ENCODE results near the gene TMEM181. TPM values are rescaled to one million over a fixed set of nuclear protein-coding genes. Genes with fewer than 3 reads are reported as not detected.

The TMEM181 gene
- total RNA-seq, 1 donor from 2014 or later, result 31.0 TPM

DNA sequence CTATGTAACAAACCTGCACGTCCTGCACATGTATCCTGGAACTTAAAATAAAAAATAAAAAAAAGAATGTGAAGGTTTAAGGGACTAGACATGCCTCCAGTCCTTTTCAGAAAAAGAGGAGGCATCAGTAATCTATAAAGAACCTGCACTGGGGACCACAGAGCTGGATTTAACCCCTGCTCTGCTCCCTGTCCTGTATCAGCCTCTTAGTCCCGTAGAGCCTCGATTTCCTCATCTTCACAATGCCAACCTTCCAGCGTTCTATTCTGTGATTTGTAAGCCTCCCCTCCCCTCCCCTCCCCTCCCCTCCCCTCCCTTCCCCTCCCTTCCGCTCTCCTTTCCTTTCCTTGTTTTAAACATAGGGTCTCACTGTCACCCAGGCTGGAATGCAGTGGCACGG is 31.1 kb upstream of the TMEM181 start:
- DNase-seq (ENCODE audit: low read depth) (no peak), FAIRE-seq (no peak)
- Mint-ChIP-seq H3K27me3 (ENCODE audit: low read depth, unreplicated experiment) (peaks cover 30% of the 10 kb centered on the region), H3K4me1 (ENCODE audit: low read depth, unreplicated experiment) (no peaks in the 10 kb centered on the region), H3K27ac (ENCODE audit: unreplicated experiment) (no peak overlapping the region), H3K4me3 (ENCODE audit: unreplicated experiment) (no peak overlapping the region), H3K36me3 (ENCODE audit: low read depth, unreplicated experiment) (peaks cover 10% of the 10 kb centered on the region), H3K9me3 (ENCODE audit: unreplicated experiment) (peaks cover 32% of the 10 kb centered on the region)
- no peak overlapping the region for H3K4me2 ChIP-seq (ENCODE audit: low read length)
- H4K20me1 ChIP-seq (ENCODE audit: insufficient read depth, low read length), result no peaks in the 10 kb centered on the region
- H3K27me3 ChIP-seq (ENCODE audit: insufficient read depth, low read length), result no peaks in the 10 kb centered on the region
- H3K4me1 ChIP-seq (ENCODE audit: insufficient read depth, low read length), result no peaks in the 10 kb centered on the region
- H2AFZ ChIP-seq (ENCODE audit: low read depth, low read length), result no peak overlapping the region
- H3K79me2 ChIP-seq (ENCODE audit: insufficient read depth, low read length), result no peaks in the 10 kb centered on the region
- TF ChIP-seq EZH2 (IDR thresholded peaks at IDR 0.05; ENCODE audit: insufficient read depth, low read length), result no peak
- TF ChIP-seq, protein P1, sequence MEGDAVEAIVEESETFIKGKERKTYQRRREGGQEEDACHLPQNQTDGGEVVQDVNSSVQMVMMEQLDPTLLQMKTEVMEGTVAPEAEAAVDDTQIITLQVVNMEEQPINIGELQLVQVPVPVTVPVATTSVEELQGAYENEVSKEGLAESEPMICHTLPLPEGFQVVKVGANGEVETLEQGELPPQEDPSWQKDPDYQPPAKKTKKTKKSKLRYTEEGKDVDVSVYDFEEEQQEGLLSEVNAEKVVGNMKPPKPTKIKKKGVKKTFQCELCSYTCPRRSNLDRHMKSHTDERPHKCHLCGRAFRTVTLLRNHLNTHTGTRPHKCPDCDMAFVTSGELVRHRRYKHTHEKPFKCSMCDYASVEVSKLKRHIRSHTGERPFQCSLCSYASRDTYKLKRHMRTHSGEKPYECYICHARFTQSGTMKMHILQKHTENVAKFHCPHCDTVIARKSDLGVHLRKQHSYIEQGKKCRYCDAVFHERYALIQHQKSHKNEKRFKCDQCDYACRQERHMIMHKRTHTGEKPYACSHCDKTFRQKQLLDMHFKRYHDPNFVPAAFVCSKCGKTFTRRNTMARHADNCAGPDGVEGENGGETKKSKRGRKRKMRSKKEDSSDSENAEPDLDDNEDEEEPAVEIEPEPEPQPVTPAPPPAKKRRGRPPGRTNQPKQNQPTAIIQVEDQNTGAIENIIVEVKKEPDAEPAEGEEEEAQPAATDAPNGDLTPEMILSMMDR (IDR thresholded peaks at IDR 0.05; ENCODE audit: insufficient read depth, low read depth, low read length), result no peak
- peaks cover 2% of the 10 kb centered on the region for H3K9me3 ChIP-seq (ENCODE audit: insufficient read depth, low read depth, low read length)
- H3K36me3 ChIP-seq (ENCODE audit: insufficient read depth, low read length), result no peaks in the 10 kb centered on the region
- H3K27ac ChIP-seq (ENCODE audit: low read depth, low read length), result no peak overlapping the region
- no peak overlapping the region for H3K9ac ChIP-seq (ENCODE audit: low read length)
- no peak overlapping the region for H3K4me3 ChIP-seq (ENCODE audit: insufficient read depth, low read depth, low read length)

DNA sequence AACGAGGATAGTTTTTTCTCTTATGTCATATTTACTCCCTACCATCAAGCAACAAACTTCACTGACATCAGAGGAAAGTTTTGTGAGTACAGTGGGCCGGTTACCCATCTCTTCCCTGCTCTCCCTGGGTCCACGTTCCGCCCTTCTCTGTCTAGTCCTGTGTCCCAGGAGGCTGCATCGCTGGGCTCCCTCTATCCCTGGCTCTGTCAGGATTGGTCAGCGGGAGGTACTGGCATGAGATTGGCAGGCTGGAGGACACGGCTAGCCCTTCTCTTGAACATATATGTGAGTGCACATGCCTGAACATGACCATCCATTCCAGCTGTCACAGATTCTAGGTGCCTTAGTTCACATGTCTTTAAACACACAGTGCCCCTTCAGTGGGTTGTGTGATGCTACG is 30.3 kb upstream of the TMEM181 start:
- no peak overlapping the region for H3K4me2 ChIP-seq (ENCODE audit: low read length)
- peaks cover 29% of the 10 kb centered on the region for H3K9me3 Mint-ChIP-seq (ENCODE audit: unreplicated experiment)
- no peak overlapping the region for H2AFZ ChIP-seq (ENCODE audit: low read depth, low read length)
- no peak overlapping the region for H3K4me3 ChIP-seq (ENCODE audit: insufficient read depth, low read depth, low read length)
- H3K27me3 ChIP-seq (ENCODE audit: insufficient read depth, low read length), result no peaks in the 10 kb centered on the region
- TF ChIP-seq, protein P1 (IDR thresholded peaks at IDR 0.05; ENCODE audit: insufficient read depth, low read depth, low read length), result no peak
- TF ChIP-seq EZH2 (IDR thresholded peaks at IDR 0.05; ENCODE audit: insufficient read depth, low read length), result no peak
- no peak overlapping the region for H3K27ac Mint-ChIP-seq (ENCODE audit: unreplicated experiment)
- H4K20me1 ChIP-seq (ENCODE audit: insufficient read depth, low read length), result no peaks in the 10 kb centered on the region
- H3K79me2 ChIP-seq (ENCODE audit: insufficient read depth, low read length), result no peaks in the 10 kb centered on the region
- H3K9me3 ChIP-seq (ENCODE audit: insufficient read depth, low read depth, low read length), result no peaks in the 10 kb centered on the region
- no peak overlapping the region for H3K27ac ChIP-seq (ENCODE audit: low read depth, low read length)
- H3K4me3 Mint-ChIP-seq (ENCODE audit: unreplicated experiment), result no peak overlapping the region
- H3K36me3 Mint-ChIP-seq (ENCODE audit: low read depth, unreplicated experiment), result peaks cover 6% of the 10 kb centered on the region
- no peak for FAIRE-seq
- H3K27me3 Mint-ChIP-seq (ENCODE audit: low read depth, unreplicated experiment), result peaks cover 30% of the 10 kb centered on the region
- H3K9ac ChIP-seq (ENCODE audit: low read length), result no peak overlapping the region
- no peak for DNase-seq (ENCODE audit: low read depth)
- no peaks in the 10 kb centered on the region for H3K4me1 Mint-ChIP-seq (ENCODE audit: low read depth, unreplicated experiment)
- no peaks in the 10 kb centered on the region for H3K4me1 ChIP-seq (ENCODE audit: insufficient read depth, low read length)
- H3K36me3 ChIP-seq (ENCODE audit: insufficient read depth, low read length), result no peaks in the 10 kb centered on the region

DNA sequence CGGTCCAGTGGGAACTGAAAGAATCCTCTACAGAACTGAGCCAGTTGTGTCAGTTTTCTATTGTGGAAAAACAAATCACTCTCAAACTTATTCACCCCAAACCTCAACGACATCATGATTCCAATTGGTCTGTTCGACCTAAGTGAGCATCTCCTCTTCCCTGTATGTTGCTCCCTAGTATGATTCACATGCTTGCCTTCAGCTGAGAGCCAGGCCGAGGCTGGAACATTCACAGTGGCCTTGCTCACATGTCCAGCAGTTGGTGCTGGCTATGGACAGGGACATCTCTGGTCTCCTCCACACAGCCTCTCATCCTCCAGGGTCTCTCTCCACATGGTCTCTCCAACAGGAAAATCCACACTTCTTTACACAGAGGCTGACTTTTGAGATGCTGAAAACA is 28.3 kb upstream of the TMEM181 start:
- Histone ChIP-seq H3K4me3 (ENCODE audit: insufficient read depth, low read depth, low read length) (no peak overlapping the region), H3K9me3 (ENCODE audit: insufficient read depth, low read depth, low read length) (no peaks in the 10 kb centered on the region), H3K79me2 (ENCODE audit: insufficient read depth, low read length) (no peaks in the 10 kb centered on the region), H3K4me1 (ENCODE audit: insufficient read depth, low read length) (no peaks in the 10 kb centered on the region), H3K27ac (ENCODE audit: low read depth, low read length) (no peak overlapping the region), H3K27me3 (ENCODE audit: insufficient read depth, low read length) (no peaks in the 10 kb centered on the region), H2AFZ (ENCODE audit: low read depth, low read length) (no peak overlapping the region), H3K4me2 (ENCODE audit: low read length) (no peak overlapping the region), H3K9ac (ENCODE audit: low read length) (no peak overlapping the region), H4K20me1 (ENCODE audit: insufficient read depth, low read length) (no peaks in the 10 kb centered on the region), H3K36me3 (ENCODE audit: insufficient read depth, low read length) (no peaks in the 10 kb centered on the region)
- Mint-ChIP-seq H3K36me3 (ENCODE audit: low read depth, unreplicated experiment) (no peaks in the 10 kb centered on the region), H3K4me1 (ENCODE audit: low read depth, unreplicated experiment) (no peaks in the 10 kb centered on the region), H3K27me3 (ENCODE audit: low read depth, unreplicated experiment) (peaks cover 20% of the 10 kb centered on the region), H3K27ac (ENCODE audit: unreplicated experiment) (no peak overlapping the region), H3K4me3 (ENCODE audit: unreplicated experiment) (no peak overlapping the region), H3K9me3 (ENCODE audit: unreplicated experiment) (peaks cover 21% of the 10 kb centered on the region)
- DNase-seq (ENCODE audit: low read depth) (no peak), FAIRE-seq (no peak)
- TF ChIP-seq, protein P1 (IDR thresholded peaks at IDR 0.05; ENCODE audit: insufficient read depth, low read depth, low read length), result no peak
- TF ChIP-seq EZH2 (IDR thresholded peaks at IDR 0.05; ENCODE audit: insufficient read depth, low read length), result no peak
